Activated naive CD4-positive, alpha-beta T cell (primary cell): ENCODE measurements around the gene SLC12A3.
"Not testable (repeated sequence)": the region's sequence is repeated elsewhere in the genome, so short reads cannot be mapped to it uniquely, and the experiment has no call there.

Experiments used
- DNase-seq, 4 experiments: peaks; one replicate each; lab custom pipeline; 2025; lab: John Stamatoyannopoulos, UW

The SLC12A3 gene

GRCh38 chr16:56868175-56868574 lies 3.2 kb downstream of the SLC12A3 start:
- DNase-seq, result no peak

GRCh38 chr16:56868766-56869165 lies 3.8 kb downstream of the SLC12A3 start:
- not testable (repeated sequence) for DNase-seq

GRCh38 chr16:56869513-56870275 lies 4.7 kb downstream of the SLC12A3 start:
- DNase-seq, result no peak

DNA sequence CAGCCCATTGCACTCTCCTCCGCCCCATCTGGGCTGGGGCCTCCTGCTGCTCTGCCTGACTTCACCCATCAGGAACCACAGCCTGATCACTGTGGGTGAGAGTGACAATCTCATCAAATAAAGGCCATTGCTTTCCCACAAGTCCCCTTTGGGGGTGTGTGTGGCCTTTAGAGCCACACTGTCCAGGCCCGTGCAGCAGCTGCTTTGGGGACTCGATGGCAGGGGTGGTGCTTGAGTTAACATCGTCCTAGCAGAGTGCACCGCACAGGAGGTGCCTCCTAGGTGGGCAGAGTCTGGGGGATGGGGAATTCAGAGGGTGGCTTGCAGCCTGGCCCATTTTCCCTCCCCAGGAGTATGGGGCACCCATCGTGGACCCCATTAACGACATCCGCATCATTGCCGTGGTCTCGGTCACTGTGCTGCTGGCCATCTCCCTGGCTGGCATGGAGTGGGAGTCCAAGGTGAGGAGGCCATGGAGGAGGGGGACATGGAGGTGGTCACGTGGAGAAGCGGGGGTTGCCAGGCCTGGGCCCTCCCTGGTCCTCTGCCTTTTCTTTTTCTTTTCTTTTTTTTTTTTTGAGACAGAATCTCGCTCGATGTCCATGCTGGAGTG lies 5.4 kb downstream of the SLC12A3 start:
- DNase-seq, result no peak

DNA sequence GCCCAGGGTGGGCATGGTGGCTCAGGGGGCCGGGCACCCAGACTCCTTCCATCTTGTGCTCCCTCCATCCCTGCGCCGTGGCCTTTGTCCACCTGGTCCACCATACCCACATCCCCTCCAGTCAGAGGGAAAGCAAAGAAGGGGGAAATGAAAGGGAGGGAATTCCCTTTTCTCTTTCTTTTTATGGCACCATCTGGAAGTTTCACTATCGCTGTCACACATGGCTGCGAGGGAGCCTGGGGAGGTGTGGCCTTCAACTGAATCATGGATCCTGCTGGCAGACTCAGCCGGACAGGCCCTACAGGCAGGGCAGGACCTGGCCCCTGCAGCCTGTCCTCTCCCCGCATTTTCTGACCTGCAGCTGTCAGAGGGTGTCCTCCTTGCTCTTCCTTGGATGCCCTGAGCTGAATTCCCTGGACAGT lies 6.2 kb downstream of the SLC12A3 start:
- DNase-seq, result no peak

- no peak for DNase-seq
These were observed 7.9 kb downstream of the SLC12A3 start for GRCh38 chr16:56872863-56873391.

DNA sequence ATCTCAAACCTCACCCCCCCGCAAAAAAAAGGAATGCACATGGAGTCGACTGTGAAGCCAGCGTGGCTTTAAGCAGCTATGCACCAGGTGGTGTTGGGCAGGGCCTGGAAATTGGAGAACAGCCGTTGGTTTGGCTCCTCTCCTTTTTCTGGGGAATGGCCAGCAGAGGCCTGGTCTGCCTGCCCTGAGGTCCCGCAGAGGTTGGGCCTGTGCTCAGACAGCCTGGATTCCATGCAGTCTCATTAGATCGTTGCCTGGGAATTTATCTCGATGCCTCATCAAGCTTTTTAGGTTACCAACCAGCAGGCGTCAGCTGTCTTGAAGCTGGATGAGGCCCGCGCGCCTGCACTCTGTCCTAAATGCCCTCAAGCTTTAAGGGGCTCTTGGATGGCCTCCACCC lies 9.8 kb downstream of the SLC12A3 start:
- DNase-seq, result no peak

DNA sequence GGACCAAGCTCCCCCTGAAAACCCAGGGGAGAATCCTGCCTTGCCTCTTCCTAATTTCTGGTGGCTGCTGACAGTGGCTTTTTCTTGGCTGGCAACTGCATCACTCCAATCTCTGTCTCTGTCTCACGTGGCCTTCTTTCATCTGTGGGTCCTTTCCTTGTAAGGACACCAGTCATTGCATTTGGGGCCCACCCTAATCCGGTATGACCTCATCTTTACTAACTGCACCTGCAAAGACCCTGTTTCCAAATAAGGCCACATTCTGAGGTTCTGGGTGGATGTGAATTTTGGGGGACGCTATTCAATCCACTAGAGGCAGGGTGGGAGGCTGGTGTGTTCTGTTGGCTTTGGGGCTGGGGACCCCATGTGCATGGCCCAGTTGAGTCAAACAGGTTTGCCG lies 11.0 kb downstream of the SLC12A3 start:
- DNase-seq, result no peak

- DNase-seq, result no peak
These were observed 12.6 kb downstream of the SLC12A3 start for GRCh38 chr16:56877486-56878182.

DNA sequence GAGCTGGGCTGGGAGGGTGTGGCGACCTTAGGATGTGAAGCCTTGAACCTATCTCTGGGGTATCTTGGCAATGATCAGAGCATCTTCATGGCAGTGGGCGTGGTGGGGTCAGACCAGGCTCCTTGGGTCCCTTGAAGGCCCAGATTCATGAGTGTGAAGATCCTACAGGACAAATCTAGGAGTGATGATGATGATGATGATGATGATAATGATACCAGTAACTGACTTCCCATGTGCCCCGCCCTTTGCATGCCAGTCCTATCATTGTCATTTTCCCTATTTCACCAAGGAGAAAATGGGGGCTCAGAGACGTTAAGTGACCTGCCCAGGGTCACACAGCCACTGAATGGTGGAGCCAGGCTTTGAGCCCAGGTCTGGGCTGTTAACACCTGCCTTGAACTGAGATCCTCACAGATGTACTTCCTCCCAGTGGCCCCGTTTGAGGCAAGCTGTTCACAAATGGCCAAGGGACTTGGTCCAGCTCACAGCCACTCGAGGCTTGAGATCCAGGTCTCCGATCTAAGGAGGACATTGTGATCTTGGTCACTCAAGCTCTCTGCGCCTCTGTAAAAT lies 13.4 kb downstream of the SLC12A3 start:
- DNase-seq, result no peak

DNA sequence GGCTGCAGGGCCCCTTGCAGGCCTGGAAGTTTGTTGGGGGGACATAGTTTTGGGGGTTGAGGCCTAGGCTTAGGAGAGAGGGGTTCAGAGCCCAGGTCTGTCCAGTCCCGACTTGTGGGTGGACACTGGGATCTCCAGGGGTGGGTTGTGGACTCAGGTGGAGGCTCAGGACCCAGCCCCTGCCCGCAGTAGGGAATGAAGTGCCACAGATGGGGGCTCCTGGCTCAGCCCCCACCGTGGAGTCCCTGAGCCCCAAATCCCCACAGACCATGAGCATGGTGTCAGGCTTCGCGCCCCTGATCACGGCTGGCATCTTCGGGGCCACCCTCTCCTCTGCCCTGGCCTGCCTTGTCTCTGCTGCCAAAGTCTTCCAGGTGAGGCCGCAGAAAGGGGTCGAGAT lies 14.3 kb downstream of the SLC12A3 start:
- DNase-seq, result no peak

DNA sequence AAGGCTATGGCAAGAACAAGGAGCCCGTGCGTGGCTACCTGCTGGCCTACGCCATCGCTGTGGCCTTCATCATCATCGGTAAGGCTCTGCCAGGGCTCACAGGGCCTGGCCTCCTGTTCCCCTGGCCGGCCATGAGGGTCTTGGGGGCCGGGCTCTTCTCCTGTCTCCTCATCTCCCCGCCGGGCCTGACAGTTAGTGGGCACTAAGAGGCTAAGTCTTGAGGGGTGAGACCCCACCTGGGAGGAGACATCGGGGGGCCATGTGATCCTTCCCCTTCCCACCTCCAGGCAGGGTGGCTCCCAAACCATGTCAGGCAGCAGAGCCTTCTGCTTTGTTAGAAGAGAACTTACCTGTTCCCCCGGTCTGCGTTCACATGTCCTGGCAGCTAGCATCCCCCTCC lies 15.2 kb downstream of the SLC12A3 start:
- no peak for DNase-seq

DNA sequence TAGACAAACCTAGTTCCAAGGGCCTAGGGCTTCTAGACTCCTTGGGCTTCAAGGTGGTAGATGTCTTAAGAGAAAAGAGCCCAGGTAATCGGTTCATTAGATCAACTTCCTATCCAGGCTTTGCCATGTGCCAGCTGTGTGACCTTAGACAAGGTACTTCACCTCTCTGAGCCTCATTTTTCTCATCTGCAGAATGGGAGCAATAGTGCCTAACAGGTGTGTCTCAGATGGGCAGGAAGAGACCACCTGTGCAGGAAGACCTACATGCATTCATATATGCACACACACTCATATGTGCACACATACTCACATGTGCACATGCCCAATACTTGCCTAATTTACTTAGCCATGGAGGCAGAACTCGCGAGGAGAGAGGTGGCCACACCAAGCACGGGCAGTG lies 15.7 kb downstream of the SLC12A3 start:
- no peak for DNase-seq

GRCh38 chr16:56882077-56882800 lies 17.2 kb downstream of the SLC12A3 start:
- DNase-seq, result no peak

DNA sequence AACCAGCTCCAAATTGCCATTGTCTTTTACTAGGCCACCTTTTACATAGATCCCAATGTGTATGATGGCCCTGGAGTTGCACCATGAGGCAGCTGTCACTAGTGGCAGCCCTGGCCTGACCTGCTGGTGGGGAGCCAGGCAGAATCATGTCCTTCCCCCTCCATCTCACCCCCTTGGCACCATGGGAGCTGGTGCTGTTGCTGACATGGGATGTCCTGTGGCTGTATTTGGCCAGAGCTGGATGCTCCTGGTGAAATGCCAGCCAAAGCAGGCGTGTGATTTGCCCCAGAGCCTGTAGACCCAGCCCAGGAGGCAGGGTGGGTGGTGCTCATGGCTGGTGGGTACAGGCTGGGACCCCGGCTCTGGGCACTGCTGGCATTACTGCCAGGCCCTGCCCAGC lies 18.6 kb downstream of the SLC12A3 start:
- DNase-seq, result no peak

- no peak for DNase-seq
These were observed 19.1 kb downstream of the SLC12A3 start for GRCh38 chr16:56884026-56884582.

GRCh38 chr16:56884929-56885328 lies 19.9 kb downstream of the SLC12A3 start:
- DNase-seq, result not testable (repeated sequence)

DNA sequence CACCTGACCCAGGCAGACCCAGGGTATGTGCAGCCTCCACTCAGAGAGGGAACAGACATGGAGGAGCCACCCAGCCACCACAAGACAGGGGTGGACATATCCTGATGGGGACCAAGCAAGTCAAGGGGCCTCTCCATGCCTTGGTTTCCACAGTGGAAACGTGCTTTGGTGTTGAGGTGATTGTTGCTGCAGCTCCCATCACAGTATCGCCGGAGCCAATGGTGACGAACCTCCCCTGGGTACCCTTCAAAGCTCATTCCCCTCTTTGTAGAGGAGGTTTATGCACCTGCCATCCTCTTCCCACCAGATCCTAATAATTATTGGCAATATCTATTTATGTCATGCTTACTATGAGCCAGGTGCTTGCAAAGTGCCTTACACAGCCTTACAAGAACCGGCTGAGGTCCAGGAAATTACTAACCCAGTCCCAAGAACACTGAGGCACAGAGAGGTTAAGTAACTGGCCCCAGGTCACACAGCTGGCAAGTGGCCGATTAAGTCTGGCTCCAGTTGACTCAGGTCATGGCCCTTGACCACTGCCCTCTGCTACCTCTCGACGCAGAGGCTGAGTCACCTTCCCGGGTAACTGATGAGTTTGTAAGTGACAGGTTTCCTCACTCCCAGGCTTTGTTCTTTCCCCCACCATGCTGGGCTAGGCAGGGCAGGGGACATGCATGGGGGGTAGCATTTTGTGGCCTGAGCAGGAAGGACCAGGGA lies 20.6 kb downstream of the SLC12A3 start:
- DNase-seq, result no peak

- DNase-seq, result no peak
These were observed 21.3 kb downstream of the SLC12A3 start for GRCh38 chr16:56886296-56886695.

DNA sequence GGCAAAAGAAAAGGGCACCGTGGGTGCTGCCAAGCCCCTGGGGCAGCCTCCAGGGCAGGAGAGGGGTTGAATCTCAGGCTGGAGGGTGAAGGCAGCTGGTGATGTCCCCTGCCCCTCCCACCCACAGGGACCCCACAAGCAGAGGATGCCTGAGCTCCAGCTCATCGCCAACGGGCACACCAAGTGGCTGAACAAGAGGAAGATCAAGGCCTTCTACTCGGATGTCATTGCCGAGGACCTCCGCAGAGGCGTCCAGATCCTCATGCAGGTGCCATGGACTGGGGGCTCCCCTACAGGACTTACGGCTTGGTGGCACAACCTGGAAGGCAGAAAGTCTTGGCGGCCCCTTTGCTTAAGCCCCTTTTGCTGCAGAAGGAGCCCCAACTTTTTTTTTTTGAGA lies 21.8 kb downstream of the SLC12A3 start:
- no peak for DNase-seq

GRCh38 chr16:56888806-56889205 lies 23.8 kb downstream of the SLC12A3 start:
- DNase-seq, result no peak
